Upper lobe of right lung (tissue), 1 donor: Measurements from ENCODE around the gene KCNJ3. TPM values are rescaled to one million over a fixed set of nuclear protein-coding genes. Genes with fewer than 3 reads are reported as not detected.

Source experiments
- ATAC-seq: fragments of 200-7000 bp; cut with Tn5 transposase; one replicate; pipeline ENCODE4 v1.9.1; 2020; ENCODE audit warnings: mild to moderate bottlenecking, moderate library complexity
- DNase-seq: peaks from one replicate; pipeline ENCODE4 v3.0.0-alpha.2; 2020
- H3K27ac ChIP-seq: fragments of 200-600 bp; one replicate; pipeline ENCODE4 v1.8.0; 2022
- H3K27me3 ChIP-seq: fragments of 200-600 bp; one replicate; pipeline ENCODE4 v1.8.0; 2022; ENCODE audit warnings: mild to moderate bottlenecking
- H3K36me3 ChIP-seq: fragments of 200-600 bp; one replicate; pipeline ENCODE4 v1.8.0; 2022
- H3K4me1 ChIP-seq: fragments of 200-600 bp; one replicate; pipeline ENCODE4 v1.8.0; 2022
- H3K4me3 ChIP-seq: fragments of 200-600 bp; one replicate; pipeline ENCODE4 v1.8.0; 2022; ENCODE audit warnings: mild to moderate bottlenecking
- H3K9me3 ChIP-seq: fragments of 200-600 bp; one replicate; pipeline ENCODE4 v1.8.0; 2022
- CTCF ChIP-seq: fragments of 200-600 bp; IDR thresholded peaks from one replicate; pipeline ENCODE4 v1.8.0; 2022; ENCODE audit warnings: antibody characterized with exemption
- intact Hi-C: fragments of 100-400 bp; cut with DNase I; formaldehyde crosslinking; loops from one replicate; pipeline ENCODE4 v1.11.0; 2022
- total RNA-seq: library from RNA; stranded (reverse); fragmentation: NEBNext Ultra II Directional; extraction: Animal tissue kit (Norgen Biotek cat#: 25700); gene quantifications from one replicate; pipeline ENCODE4 v1.2.1, GENCODE V29; 2021
- donor health status: DM: no; HTN: yes; CAD: no; lungs with severe emphysema.

The KCNJ3 gene
- total RNA-seq, 1 donor from 2014 or later: not detected

- no peaks in the 10 kb centered on the region for H3K4me1 ChIP-seq
- no peaks in the 10 kb centered on the region for H3K9me3 ChIP-seq
- no peak for DNase-seq
- no peak overlapping the region for H3K27ac ChIP-seq
- no peak for TF ChIP-seq CTCF
- H3K36me3 ChIP-seq: no peaks in the 10 kb centered on the region
- no peak overlapping the region for H3K4me3 ChIP-seq
- no peaks in the 10 kb centered on the region for H3K27me3 ChIP-seq
- no peak for ATAC-seq
- intact Hi-C loops: no loop called here
Measured at GRCh38 chr2:154825358-154825757, 126.9 kb downstream of the KCNJ3 start.

GRCh38 chr2:154826827-154827226 lies 128.3 kb downstream of the KCNJ3 start:
- Histone ChIP-seq H3K4me3 (no peak overlapping the region), H3K9me3 (no peaks in the 10 kb centered on the region), H3K36me3 (no peaks in the 10 kb centered on the region), H3K4me1 (no peaks in the 10 kb centered on the region), H3K27me3 (no peaks in the 10 kb centered on the region), H3K27ac (no peak overlapping the region)
- intact Hi-C loops: no loop called here
- DNase-seq: no peak
- ATAC-seq: no peak
- TF ChIP-seq CTCF: no peak

GRCh38 chr2:154827286-154827685 lies 128.8 kb downstream of the KCNJ3 start:
- ATAC-seq: no peak
- H3K27me3 ChIP-seq: no peaks in the 10 kb centered on the region
- DNase-seq: no peak
- no peak for TF ChIP-seq CTCF
- no peaks in the 10 kb centered on the region for H3K9me3 ChIP-seq
- H3K36me3 ChIP-seq: no peaks in the 10 kb centered on the region
- H3K4me3 ChIP-seq: no peak overlapping the region
- intact Hi-C loops: no loop called here
- no peaks in the 10 kb centered on the region for H3K4me1 ChIP-seq
- no peak overlapping the region for H3K27ac ChIP-seq

- no peaks in the 10 kb centered on the region for H3K27me3 ChIP-seq
Measured at GRCh38 chr2:154832711-154833110, 134.2 kb downstream of the KCNJ3 start.

GRCh38 chr2:154836632-154837031 lies 138.1 kb downstream of the KCNJ3 start:
- ATAC-seq (no peak), DNase-seq (no peak)
- Histone ChIP-seq H3K36me3 (no peaks in the 10 kb centered on the region), H3K27me3 (no peaks in the 10 kb centered on the region), H3K27ac (no peak overlapping the region), H3K4me3 (no peak overlapping the region), H3K9me3 (no peaks in the 10 kb centered on the region), H3K4me1 (no peaks in the 10 kb centered on the region)
- intact Hi-C loops: no loop called here
- TF ChIP-seq CTCF: no peak

More at GRCh38 chr2:154832711-154833110, 134.2 kb downstream of the KCNJ3 start:
- no peak overlapping the region for H3K27ac ChIP-seq
- no peaks in the 10 kb centered on the region for H3K36me3 ChIP-seq
- ATAC-seq (no peak), DNase-seq (no peak)
- intact Hi-C loops: no loop called here
- TF ChIP-seq CTCF: no peak
- H3K9me3 ChIP-seq: no peaks in the 10 kb centered on the region
- H3K4me3 ChIP-seq: no peak overlapping the region
- H3K4me1 ChIP-seq: no peaks in the 10 kb centered on the region

- DNase-seq: no peak
- H3K27me3 ChIP-seq: no peaks in the 10 kb centered on the region
- H3K4me3 ChIP-seq: no peak overlapping the region
- no peaks in the 10 kb centered on the region for H3K4me1 ChIP-seq
- H3K9me3 ChIP-seq: no peaks in the 10 kb centered on the region
- TF ChIP-seq CTCF: no peak
- intact Hi-C loops: no loop called here
- H3K36me3 ChIP-seq: no peaks in the 10 kb centered on the region
- no peak overlapping the region for H3K27ac ChIP-seq
- no peak for ATAC-seq
Measured at GRCh38 chr2:154837035-154837434, 138.5 kb downstream of the KCNJ3 start.
